ENCODE results near the gene LPP.

The LPP gene

GRCh38 chr3:188559072-188559429 lies 405.1 kb downstream of the LPP start:
- no peak overlapping the region for H3K9ac ChIP-seq (ENCODE audit: low read depth, low read length)
- H3K4me3 ChIP-seq (ENCODE audit: low read depth, low read length), result no peak overlapping the region
- no peaks in the 10 kb centered on the region for H3K36me3 ChIP-seq (ENCODE audit: control insufficient read depth, insufficient read depth, low read length)
- H3K27me3 ChIP-seq (ENCODE audit: control insufficient read depth, insufficient read depth, low read length), result no peaks in the 10 kb centered on the region
- H3K9me3 ChIP-seq (ENCODE audit: control insufficient read depth, insufficient read depth, low read length), result no peaks in the 10 kb centered on the region
- no peaks in the 10 kb centered on the region for H3K4me1 ChIP-seq (ENCODE audit: control insufficient read depth, insufficient read depth, low read length)
- no peak overlapping the region for H3K27ac ChIP-seq (ENCODE audit: low read depth, low read length)

DNA sequence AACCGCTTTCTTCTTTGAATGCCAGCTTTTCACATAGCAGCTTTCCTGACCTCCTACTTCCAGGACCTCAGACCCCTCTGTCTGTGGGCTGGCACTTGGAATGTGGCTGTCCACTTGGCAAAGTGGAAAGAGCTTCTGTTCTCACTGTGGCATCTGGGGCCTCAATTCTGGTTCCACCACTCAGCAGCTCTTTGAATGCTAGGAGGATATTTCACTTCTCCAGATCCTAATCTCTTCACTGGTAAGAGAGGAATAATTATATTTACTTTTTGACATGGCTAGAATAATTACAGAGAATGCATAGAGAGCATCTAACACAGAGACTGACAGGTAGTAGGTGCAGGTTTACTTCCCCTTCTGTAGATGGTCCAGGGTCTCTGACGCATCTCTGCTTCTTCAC lies 405.9 kb downstream of the LPP start:
- Histone ChIP-seq H3K9ac (ENCODE audit: low read depth, low read length) (no peak overlapping the region), H3K9me3 (ENCODE audit: control insufficient read depth, insufficient read depth, low read length) (no peaks in the 10 kb centered on the region), H3K27ac (ENCODE audit: low read depth, low read length) (no peak overlapping the region), H3K4me1 (ENCODE audit: control insufficient read depth, insufficient read depth, low read length) (no peaks in the 10 kb centered on the region), H3K4me3 (ENCODE audit: low read depth, low read length) (no peak overlapping the region), H3K36me3 (ENCODE audit: control insufficient read depth, insufficient read depth, low read length) (no peaks in the 10 kb centered on the region), H3K27me3 (ENCODE audit: control insufficient read depth, insufficient read depth, low read length) (no peaks in the 10 kb centered on the region)

DNA sequence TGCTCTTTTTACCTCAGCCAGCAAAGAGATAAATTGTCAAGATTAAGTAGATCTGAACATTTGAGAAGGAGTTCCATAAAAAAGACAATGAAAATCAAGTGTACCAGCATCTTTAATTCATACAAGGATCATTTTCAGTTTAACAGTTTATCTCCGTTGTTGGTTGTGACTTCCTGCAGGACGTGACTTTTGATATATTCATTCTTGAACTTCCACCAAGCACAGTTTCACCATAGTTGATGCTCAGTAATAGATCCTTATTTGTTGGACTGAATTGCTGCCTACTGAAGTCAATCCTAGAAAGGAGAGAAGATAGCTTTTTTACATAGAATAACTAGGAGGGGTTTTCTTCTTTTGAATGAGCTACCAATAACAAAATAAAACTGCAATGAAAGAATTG lies 408.2 kb downstream of the LPP start:
- Histone ChIP-seq H3K27ac (ENCODE audit: low read depth, low read length) (no peak overlapping the region), H3K4me3 (ENCODE audit: low read depth, low read length) (no peak overlapping the region), H3K9ac (ENCODE audit: low read depth, low read length) (no peak overlapping the region), H3K4me1 (ENCODE audit: control insufficient read depth, insufficient read depth, low read length) (no peaks in the 10 kb centered on the region), H3K27me3 (ENCODE audit: control insufficient read depth, insufficient read depth, low read length) (no peaks in the 10 kb centered on the region), H3K36me3 (ENCODE audit: control insufficient read depth, insufficient read depth, low read length) (no peaks in the 10 kb centered on the region), H3K9me3 (ENCODE audit: control insufficient read depth, insufficient read depth, low read length) (no peaks in the 10 kb centered on the region)

DNA sequence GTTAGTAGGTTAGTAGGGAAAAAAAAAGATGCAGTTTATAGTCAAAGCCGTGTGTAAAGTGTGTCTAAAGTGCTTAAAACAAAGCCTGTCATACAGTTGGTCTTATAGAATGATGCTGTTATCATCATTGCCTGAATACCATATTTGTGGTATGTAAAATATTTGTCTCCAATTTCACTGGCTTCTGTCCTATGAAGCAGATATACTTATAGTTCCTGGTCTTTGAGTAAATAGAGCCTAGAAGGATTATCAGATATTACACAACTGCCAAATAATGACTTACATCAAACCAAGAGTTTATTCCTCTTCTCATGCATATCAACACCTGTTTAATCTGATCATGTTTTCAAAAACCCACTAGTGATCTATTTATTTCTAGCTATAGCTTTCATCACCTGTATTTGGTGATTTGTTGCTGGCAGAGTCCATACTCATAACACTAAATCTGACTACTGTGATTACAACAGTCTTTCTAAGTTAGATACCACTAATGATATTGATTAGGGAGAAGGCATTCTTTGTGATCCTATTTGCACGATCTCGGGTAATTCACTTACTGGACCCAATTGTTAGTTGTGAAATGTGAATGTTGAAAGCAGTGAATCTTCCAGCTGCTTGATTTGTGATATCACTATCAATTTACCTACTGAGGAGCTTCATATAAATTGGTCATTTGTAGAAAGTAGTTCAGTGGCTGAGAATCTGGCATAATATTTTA lies 413.7 kb downstream of the LPP start:
- H3K27me3 ChIP-seq (ENCODE audit: control insufficient read depth, insufficient read depth, low read length), result no peaks in the 10 kb centered on the region
- H3K36me3 ChIP-seq (ENCODE audit: control insufficient read depth, insufficient read depth, low read length), result no peaks in the 10 kb centered on the region
- H3K4me3 ChIP-seq (ENCODE audit: low read depth, low read length), result no peak overlapping the region
- H3K9ac ChIP-seq (ENCODE audit: low read depth, low read length), result no peak overlapping the region
- H3K27ac ChIP-seq (ENCODE audit: low read depth, low read length), result no peak overlapping the region
- H3K4me1 ChIP-seq (ENCODE audit: control insufficient read depth, insufficient read depth, low read length), result no peaks in the 10 kb centered on the region
- H3K9me3 ChIP-seq (ENCODE audit: control insufficient read depth, insufficient read depth, low read length), result no peaks in the 10 kb centered on the region

DNA sequence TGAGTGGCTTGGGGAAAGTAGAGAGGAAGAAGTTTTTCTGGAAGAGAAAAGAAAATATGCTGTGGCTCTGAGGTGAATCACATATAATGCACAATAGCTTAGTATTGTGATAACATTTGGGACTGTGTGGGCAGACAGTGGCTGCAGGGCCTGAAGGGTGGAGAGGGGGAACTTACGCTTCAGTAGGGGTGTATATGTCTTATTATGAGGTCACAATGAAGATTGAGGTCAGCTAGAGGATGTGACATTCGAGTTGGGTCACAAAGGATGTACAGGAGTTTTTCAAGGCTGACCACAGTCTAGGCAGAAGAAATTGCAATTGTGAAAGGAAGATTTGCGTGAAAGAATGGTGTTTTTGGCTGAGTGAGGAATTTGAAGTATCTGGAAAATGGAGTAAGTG lies 414.8 kb downstream of the LPP start:
- Histone ChIP-seq H3K4me3 (ENCODE audit: low read depth, low read length) (no peak overlapping the region), H3K27ac (ENCODE audit: low read depth, low read length) (no peak overlapping the region), H3K9ac (ENCODE audit: low read depth, low read length) (no peak overlapping the region), H3K27me3 (ENCODE audit: control insufficient read depth, insufficient read depth, low read length) (no peaks in the 10 kb centered on the region), H3K9me3 (ENCODE audit: control insufficient read depth, insufficient read depth, low read length) (no peaks in the 10 kb centered on the region), H3K4me1 (ENCODE audit: control insufficient read depth, insufficient read depth, low read length) (no peaks in the 10 kb centered on the region), H3K36me3 (ENCODE audit: control insufficient read depth, insufficient read depth, low read length) (no peaks in the 10 kb centered on the region)

GRCh38 chr3:188571531-188572095 lies 417.7 kb downstream of the LPP start:
- Histone ChIP-seq H3K27ac (ENCODE audit: low read depth, low read length) (no peak overlapping the region), H3K36me3 (ENCODE audit: control insufficient read depth, insufficient read depth, low read length) (no peaks in the 10 kb centered on the region), H3K9me3 (ENCODE audit: control insufficient read depth, insufficient read depth, low read length) (no peaks in the 10 kb centered on the region), H3K4me3 (ENCODE audit: low read depth, low read length) (no peak overlapping the region), H3K27me3 (ENCODE audit: control insufficient read depth, insufficient read depth, low read length) (no peaks in the 10 kb centered on the region), H3K4me1 (ENCODE audit: control insufficient read depth, insufficient read depth, low read length) (no peaks in the 10 kb centered on the region), H3K9ac (ENCODE audit: low read depth, low read length) (no peak overlapping the region)

- Histone ChIP-seq H3K36me3 (ENCODE audit: control insufficient read depth, insufficient read depth, low read length) (no peaks in the 10 kb centered on the region), H3K9ac (ENCODE audit: low read depth, low read length) (no peak overlapping the region), H3K27me3 (ENCODE audit: control insufficient read depth, insufficient read depth, low read length) (no peaks in the 10 kb centered on the region), H3K4me3 (ENCODE audit: low read depth, low read length) (no peak overlapping the region), H3K9me3 (ENCODE audit: control insufficient read depth, insufficient read depth, low read length) (no peaks in the 10 kb centered on the region), H3K27ac (ENCODE audit: low read depth, low read length) (no peak overlapping the region), H3K4me1 (ENCODE audit: control insufficient read depth, insufficient read depth, low read length) (no peaks in the 10 kb centered on the region)
These were observed 419.5 kb downstream of the LPP start for GRCh38 chr3:188573291-188573940.

GRCh38 chr3:188573956-188574355 lies 420.0 kb downstream of the LPP start:
- H3K4me1 ChIP-seq (ENCODE audit: control insufficient read depth, insufficient read depth, low read length), result no peaks in the 10 kb centered on the region
- H3K4me3 ChIP-seq (ENCODE audit: low read depth, low read length), result no peak overlapping the region
- no peak overlapping the region for H3K9ac ChIP-seq (ENCODE audit: low read depth, low read length)
- H3K27ac ChIP-seq (ENCODE audit: low read depth, low read length), result no peak overlapping the region
- no peaks in the 10 kb centered on the region for H3K9me3 ChIP-seq (ENCODE audit: control insufficient read depth, insufficient read depth, low read length)
- no peaks in the 10 kb centered on the region for H3K36me3 ChIP-seq (ENCODE audit: control insufficient read depth, insufficient read depth, low read length)
- no peaks in the 10 kb centered on the region for H3K27me3 ChIP-seq (ENCODE audit: control insufficient read depth, insufficient read depth, low read length)

- no peak overlapping the region for H3K27ac ChIP-seq (ENCODE audit: low read depth, low read length)
- no peaks in the 10 kb centered on the region for H3K9me3 ChIP-seq (ENCODE audit: control insufficient read depth, insufficient read depth, low read length)
- H3K27me3 ChIP-seq (ENCODE audit: control insufficient read depth, insufficient read depth, low read length), result no peaks in the 10 kb centered on the region
- no peak overlapping the region for H3K9ac ChIP-seq (ENCODE audit: low read depth, low read length)
- no peaks in the 10 kb centered on the region for H3K36me3 ChIP-seq (ENCODE audit: control insufficient read depth, insufficient read depth, low read length)
- H3K4me1 ChIP-seq (ENCODE audit: control insufficient read depth, insufficient read depth, low read length), result no peaks in the 10 kb centered on the region
- no peak overlapping the region for H3K4me3 ChIP-seq (ENCODE audit: low read depth, low read length)
These were observed 420.9 kb downstream of the LPP start for GRCh38 chr3:188574885-188575284.

- no peaks in the 10 kb centered on the region for H3K4me1 ChIP-seq (ENCODE audit: control insufficient read depth, insufficient read depth, low read length)
- H3K27me3 ChIP-seq (ENCODE audit: control insufficient read depth, insufficient read depth, low read length), result no peaks in the 10 kb centered on the region
- no peak overlapping the region for H3K4me3 ChIP-seq (ENCODE audit: low read depth, low read length)
- no peaks in the 10 kb centered on the region for H3K36me3 ChIP-seq (ENCODE audit: control insufficient read depth, insufficient read depth, low read length)
- no peaks in the 10 kb centered on the region for H3K9me3 ChIP-seq (ENCODE audit: control insufficient read depth, insufficient read depth, low read length)
- H3K27ac ChIP-seq (ENCODE audit: low read depth, low read length), result no peak overlapping the region
- no peak overlapping the region for H3K9ac ChIP-seq (ENCODE audit: low read depth, low read length)
These were observed 421.5 kb downstream of the LPP start for GRCh38 chr3:188575501-188575900.

GRCh38 chr3:188577539-188577938 lies 423.6 kb downstream of the LPP start:
- Histone ChIP-seq H3K9me3 (ENCODE audit: control insufficient read depth, insufficient read depth, low read length) (no peaks in the 10 kb centered on the region), H3K4me3 (ENCODE audit: low read depth, low read length) (no peak overlapping the region), H3K9ac (ENCODE audit: low read depth, low read length) (no peak overlapping the region), H3K27ac (ENCODE audit: low read depth, low read length) (no peak overlapping the region), H3K27me3 (ENCODE audit: control insufficient read depth, insufficient read depth, low read length) (no peaks in the 10 kb centered on the region), H3K36me3 (ENCODE audit: control insufficient read depth, insufficient read depth, low read length) (no peaks in the 10 kb centered on the region), H3K4me1 (ENCODE audit: control insufficient read depth, insufficient read depth, low read length) (no peaks in the 10 kb centered on the region)
